Activated naive CD8-positive, alpha-beta T cell treated with anti-CD3 and anti-CD28 coated beads for 36 hours (primary cell): ENCODE results near the gene PAQR3. TPM values are rescaled to one million over a fixed set of nuclear protein-coding genes. Genes with fewer than 3 reads are reported as not detected.
"Not testable (repeated sequence)": the region's sequence is repeated elsewhere in the genome, so short reads cannot be mapped to it uniquely, and the experiment has no call there.

Experiments used
- DNase-seq: peaks from one replicate; pipeline ENCODE4 v3.0.0; 2021
- H3K27ac Mint-ChIP-seq: one replicate; pipeline ENCODE4 v1.8.0; 2022; ENCODE audit warnings: mild to moderate bottlenecking, moderate library complexity, mixed read lengths
- H3K27me3 Mint-ChIP-seq: one replicate; pipeline ENCODE4 v1.8.0; 2022; ENCODE audit warnings: mild to moderate bottlenecking, mixed read lengths
- H3K36me3 Mint-ChIP-seq: one replicate; pipeline ENCODE4 v1.8.0; 2021; ENCODE audit warnings: mild to moderate bottlenecking, mixed read lengths
- H3K4me1 Mint-ChIP-seq: one replicate; pipeline ENCODE4 v1.8.0; 2021; ENCODE audit warnings: mixed read lengths
- H3K4me3 Mint-ChIP-seq: one replicate; pipeline ENCODE4 v1.8.0; 2022; ENCODE audit warnings: mild to moderate bottlenecking, moderate library complexity, mixed read lengths
- H3K9me3 Mint-ChIP-seq: one replicate; pipeline ENCODE4 v1.8.0; 2022; ENCODE audit warnings: mixed read lengths
- total RNA-seq, 2 experiments: library from RNA; stranded (reverse); gene quantifications; one replicate each; pipeline ENCODE4 v1.2.3, GENCODE V29; 2021

Gene PAQR3
- total RNA-seq, 2 experiments from 2014 or later = 9.6 to 9.8 TPM

GRCh38 chr4:78899302-78899701 lies 39.9 kb downstream of the PAQR3 start:
- Mint-ChIP-seq H3K4me1 (no peaks in the 10 kb centered on the region), H3K36me3 (peaks cover 14% of the 10 kb centered on the region), H3K4me3 (no peak overlapping the region), H3K27ac (no peak overlapping the region), H3K9me3 (no peaks in the 10 kb centered on the region), H3K27me3 (no peaks in the 10 kb centered on the region)
- DNase-seq = no peak

GRCh38 chr4:78889955-78890354 lies 49.3 kb downstream of the PAQR3 start:
- H3K4me3 Mint-ChIP-seq = no peak overlapping the region
- H3K27ac Mint-ChIP-seq = no peak overlapping the region
- H3K9me3 Mint-ChIP-seq = no peaks in the 10 kb centered on the region
- H3K27me3 Mint-ChIP-seq = no peaks in the 10 kb centered on the region
- H3K4me1 Mint-ChIP-seq = no peaks in the 10 kb centered on the region
- no peak for DNase-seq
- H3K36me3 Mint-ChIP-seq = peaks cover 13% of the 10 kb centered on the region

GRCh38 chr4:78885598-78885997 lies 53.6 kb downstream of the PAQR3 start:
- no peak for DNase-seq
- H3K27me3 Mint-ChIP-seq = no peaks in the 10 kb centered on the region
- H3K4me1 Mint-ChIP-seq = no peaks in the 10 kb centered on the region
- H3K9me3 Mint-ChIP-seq = no peaks in the 10 kb centered on the region
- H3K36me3 Mint-ChIP-seq = peaks cover 2% of the 10 kb centered on the region
- no peak overlapping the region for H3K4me3 Mint-ChIP-seq
- no peak overlapping the region for H3K27ac Mint-ChIP-seq

- no peak for DNase-seq
- no peaks in the 10 kb centered on the region for H3K4me1 Mint-ChIP-seq
- H3K27me3 Mint-ChIP-seq = no peaks in the 10 kb centered on the region
- H3K36me3 Mint-ChIP-seq = peaks cover 7% of the 10 kb centered on the region
- no peak overlapping the region for H3K27ac Mint-ChIP-seq
- no peak overlapping the region for H3K4me3 Mint-ChIP-seq
- H3K9me3 Mint-ChIP-seq = no peaks in the 10 kb centered on the region
Observed at GRCh38 chr4:78880874-78881492, 58.3 kb downstream of the PAQR3 start.

GRCh38 chr4:78878031-78878430 lies 61.2 kb downstream of the PAQR3 start:
- Mint-ChIP-seq H3K4me1 (no peaks in the 10 kb centered on the region), H3K27ac (no peak overlapping the region), H3K4me3 (no peak overlapping the region), H3K36me3 (peaks cover 6% of the 10 kb centered on the region), H3K9me3 (no peaks in the 10 kb centered on the region), H3K27me3 (no peaks in the 10 kb centered on the region)
- DNase-seq = no peak

- Mint-ChIP-seq H3K27ac (no peak overlapping the region), H3K4me3 (no peak overlapping the region), H3K27me3 (no peaks in the 10 kb centered on the region), H3K9me3 (no peaks in the 10 kb centered on the region), H3K4me1 (no peaks in the 10 kb centered on the region), H3K36me3 (peaks cover 14% of the 10 kb centered on the region)
- no peak for DNase-seq
Observed at GRCh38 chr4:78876568-78877320, 62.5 kb downstream of the PAQR3 start.

- H3K27me3 Mint-ChIP-seq = no peaks in the 10 kb centered on the region
- DNase-seq = no peak
- peaks cover 13% of the 10 kb centered on the region for H3K36me3 Mint-ChIP-seq
- no peaks in the 10 kb centered on the region for H3K9me3 Mint-ChIP-seq
- no peak overlapping the region for H3K27ac Mint-ChIP-seq
- no peak overlapping the region for H3K4me3 Mint-ChIP-seq
- H3K4me1 Mint-ChIP-seq = no peaks in the 10 kb centered on the region
Observed at GRCh38 chr4:78870056-78870455, 69.2 kb downstream of the PAQR3 start.

- H3K27ac Mint-ChIP-seq, H3K4me1 Mint-ChIP-seq, H3K9me3 Mint-ChIP-seq, DNase-seq, H3K27me3 Mint-ChIP-seq, H3K4me3 Mint-ChIP-seq: not testable (repeated sequence)
- peaks cover 14% of the 10 kb centered on the region for H3K36me3 Mint-ChIP-seq
Observed at GRCh38 chr4:78868712-78869111, 70.5 kb downstream of the PAQR3 start.

GRCh38 chr4:78865451-78865850 lies 73.8 kb downstream of the PAQR3 start:
- Mint-ChIP-seq H3K27me3 (no peaks in the 10 kb centered on the region), H3K4me3 (no peak overlapping the region), H3K36me3 (peaks cover 1% of the 10 kb centered on the region), H3K27ac (no peak overlapping the region), H3K4me1 (peaks cover 9% of the 10 kb centered on the region), H3K9me3 (no peaks in the 10 kb centered on the region)
- no peak for DNase-seq

GRCh38 chr4:78864405-78865024 lies 74.7 kb downstream of the PAQR3 start:
- Mint-ChIP-seq H3K4me1 (peaks cover 9% of the 10 kb centered on the region), H3K27me3 (no peaks in the 10 kb centered on the region), H3K4me3 (no peak overlapping the region), H3K9me3 (no peaks in the 10 kb centered on the region), H3K36me3 (peaks cover 2% of the 10 kb centered on the region), H3K27ac (no peak overlapping the region)
- no peak for DNase-seq

GRCh38 chr4:78863991-78864390 lies 75.2 kb downstream of the PAQR3 start:
- Mint-ChIP-seq H3K4me1 (peaks cover 9% of the 10 kb centered on the region), H3K4me3 (no peak overlapping the region), H3K9me3 (no peaks in the 10 kb centered on the region), H3K27me3 (no peaks in the 10 kb centered on the region), H3K36me3 (peaks cover 2% of the 10 kb centered on the region), H3K27ac (no peak overlapping the region)
- no peak for DNase-seq

- H3K27ac Mint-ChIP-seq = peak overlapping the region; percentile 65
- peaks cover 9% of the 10 kb centered on the region for H3K4me1 Mint-ChIP-seq
- H3K9me3 Mint-ChIP-seq = no peaks in the 10 kb centered on the region
- H3K36me3 Mint-ChIP-seq = peaks cover 2% of the 10 kb centered on the region
- DNase-seq = no peak
- no peaks in the 10 kb centered on the region for H3K27me3 Mint-ChIP-seq
- no peak overlapping the region for H3K4me3 Mint-ChIP-seq
Observed at GRCh38 chr4:78863254-78863869, 75.9 kb downstream of the PAQR3 start.

GRCh38 chr4:78862314-78862737 lies 76.9 kb downstream of the PAQR3 start:
- H3K9me3 Mint-ChIP-seq = no peaks in the 10 kb centered on the region

More at GRCh38 chr4:78862314-78862737, 76.9 kb downstream of the PAQR3 start:
- Mint-ChIP-seq H3K4me3 (no peak overlapping the region), H3K36me3 (peaks cover 2% of the 10 kb centered on the region), H3K4me1 (peaks cover 9% of the 10 kb centered on the region), H3K27ac (no peak overlapping the region), H3K27me3 (no peaks in the 10 kb centered on the region)
- DNase-seq = no peak
